Activated naive CD4-positive, alpha-beta T cell treated with anti-CD3 and anti-CD28 coated beads, Interleukin-2, amount 50 U/mL, for 24 hours (primary cell): ENCODE results near the gene RUVBL2.

Experiments
- H3K27ac Mint-ChIP-seq: one replicate; pipeline ENCODE4 v1.8.0; 2021; ENCODE audit warnings: mild to moderate bottlenecking, mixed read lengths
- H3K27me3 Mint-ChIP-seq: one replicate; pipeline ENCODE4 v1.8.0; 2021; ENCODE audit warnings: mixed read lengths
- H3K36me3 Mint-ChIP-seq: one replicate; pipeline ENCODE4 v1.8.0; 2021; ENCODE audit warnings: mixed read lengths
- H3K4me1 Mint-ChIP-seq: one replicate; pipeline ENCODE4 v1.8.0; 2021; ENCODE audit warnings: mixed read lengths
- H3K4me3 Mint-ChIP-seq: one replicate; pipeline ENCODE4 v1.8.0; 2021; ENCODE audit warnings: mild to moderate bottlenecking, mixed read lengths
- H3K9me3 Mint-ChIP-seq: one replicate; pipeline ENCODE4 v1.8.0; 2021; ENCODE audit warnings: mixed read lengths

The RUVBL2 gene

DNA sequence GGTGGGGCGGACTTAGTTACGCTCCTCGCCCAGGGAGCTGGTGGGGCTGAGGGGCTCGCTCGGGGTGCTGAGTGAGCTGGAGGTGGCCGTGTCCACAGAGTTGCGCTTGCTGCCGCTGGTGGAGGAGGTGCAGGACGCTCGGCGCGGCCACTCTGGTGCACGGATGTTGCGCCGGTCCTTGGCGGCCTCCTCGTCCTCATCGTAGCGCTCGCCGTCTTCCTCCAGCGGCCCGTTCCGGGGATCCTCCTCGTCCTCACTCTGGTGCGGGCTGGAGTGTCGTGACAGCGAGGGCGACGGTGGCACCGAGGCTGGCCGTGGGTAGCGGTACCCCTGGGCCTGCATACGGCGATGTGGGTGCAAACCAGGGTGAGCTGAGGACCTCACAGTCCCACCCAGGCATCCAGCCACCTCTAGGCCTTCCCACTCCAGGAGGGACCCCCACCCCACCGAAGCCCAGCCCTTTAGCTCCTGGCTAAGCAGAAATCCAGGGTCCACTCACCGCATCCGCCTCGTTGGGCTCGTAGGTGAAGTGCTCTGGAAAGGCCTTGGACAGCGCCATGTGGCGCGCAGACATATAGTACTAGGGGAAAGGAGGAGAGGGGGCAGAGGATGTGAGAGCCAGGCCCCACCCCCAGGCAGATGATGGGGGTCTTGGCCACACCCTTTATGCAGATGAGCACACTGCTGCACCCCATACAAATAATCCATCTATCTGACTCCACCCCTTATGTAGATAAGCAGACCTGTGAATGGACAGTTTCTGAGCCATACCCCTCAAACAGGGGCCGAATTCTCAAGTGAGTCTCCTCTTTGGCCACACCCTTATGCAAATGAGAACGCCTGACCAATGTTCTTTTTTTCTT, 24.2 kb upstream of the RUVBL2 start:
- Mint-ChIP-seq H3K36me3 (peaks cover 10% of the 10 kb centered on the region), H3K4me1 (peaks cover 31% of the 10 kb centered on the region), H3K27me3 (no peaks in the 10 kb centered on the region), H3K4me3 (no peak overlapping the region), H3K9me3 (no peaks in the 10 kb centered on the region), H3K27ac (peak overlapping the region; percentile 41)

DNA sequence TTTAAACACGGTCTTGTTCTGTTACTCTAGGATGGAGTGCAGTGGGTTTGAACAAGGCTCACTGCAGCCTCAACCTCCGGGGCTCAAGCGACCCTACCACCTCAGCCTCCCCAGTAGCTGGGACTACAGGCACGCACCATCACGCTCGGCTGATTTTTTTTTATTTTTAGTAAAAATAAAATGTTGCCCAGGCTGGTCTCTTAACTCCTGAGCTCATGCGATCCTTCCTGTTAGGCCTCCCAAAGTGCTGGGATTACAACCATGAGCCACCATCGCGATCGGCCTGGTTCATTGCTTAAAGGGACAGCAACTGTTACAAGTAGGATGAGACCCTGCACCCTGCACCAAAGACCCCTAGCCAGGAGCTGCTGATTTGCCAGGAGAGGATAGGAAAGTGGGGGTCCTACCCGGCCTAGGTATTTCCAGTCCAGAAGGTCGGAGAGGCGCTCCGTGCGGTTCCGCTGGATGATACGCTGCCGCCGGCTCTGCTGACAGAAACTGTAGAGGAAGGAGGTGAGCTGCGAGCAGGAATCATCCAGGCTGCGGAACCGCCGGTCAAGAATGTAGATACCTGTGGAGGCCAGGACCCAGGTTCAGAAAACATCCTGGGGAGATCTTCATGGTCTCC, 23.4 kb upstream of the RUVBL2 start:
- Mint-ChIP-seq H3K27ac (no peak overlapping the region), H3K4me3 (no peak overlapping the region), H3K36me3 (peaks cover 10% of the 10 kb centered on the region), H3K9me3 (no peaks in the 10 kb centered on the region), H3K4me1 (peaks cover 24% of the 10 kb centered on the region), H3K27me3 (no peaks in the 10 kb centered on the region)

DNA sequence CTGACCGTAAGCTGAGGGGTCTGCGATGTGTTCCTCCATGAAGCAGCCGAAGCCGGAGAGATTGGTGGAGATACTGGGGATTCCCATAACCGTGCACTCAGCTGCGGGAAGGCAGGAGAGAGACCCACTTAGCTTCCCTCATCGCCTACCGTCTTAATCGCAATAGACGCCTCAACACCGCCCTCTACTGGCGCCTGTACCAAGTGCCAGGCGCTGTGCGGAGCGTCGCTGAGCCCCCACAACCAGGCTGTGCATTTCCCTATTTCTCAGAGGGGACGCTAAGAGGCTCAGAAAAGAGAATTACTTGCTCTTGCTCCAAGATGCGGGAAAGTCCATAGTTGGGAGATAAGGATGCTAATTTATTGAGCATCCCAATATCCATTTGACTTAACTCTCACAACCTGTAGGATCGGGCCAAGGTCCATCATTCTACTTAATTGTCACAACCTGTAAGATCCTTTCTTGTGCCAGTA, 22.7 kb upstream of the RUVBL2 start:
- peak overlapping the region; percentile 41 for H3K27ac Mint-ChIP-seq
- H3K4me3 Mint-ChIP-seq: no peak overlapping the region
- H3K36me3 Mint-ChIP-seq: peaks cover 9% of the 10 kb centered on the region
- no peaks in the 10 kb centered on the region for H3K27me3 Mint-ChIP-seq
- H3K4me1 Mint-ChIP-seq: peaks cover 17% of the 10 kb centered on the region
- H3K9me3 Mint-ChIP-seq: no peaks in the 10 kb centered on the region

DNA sequence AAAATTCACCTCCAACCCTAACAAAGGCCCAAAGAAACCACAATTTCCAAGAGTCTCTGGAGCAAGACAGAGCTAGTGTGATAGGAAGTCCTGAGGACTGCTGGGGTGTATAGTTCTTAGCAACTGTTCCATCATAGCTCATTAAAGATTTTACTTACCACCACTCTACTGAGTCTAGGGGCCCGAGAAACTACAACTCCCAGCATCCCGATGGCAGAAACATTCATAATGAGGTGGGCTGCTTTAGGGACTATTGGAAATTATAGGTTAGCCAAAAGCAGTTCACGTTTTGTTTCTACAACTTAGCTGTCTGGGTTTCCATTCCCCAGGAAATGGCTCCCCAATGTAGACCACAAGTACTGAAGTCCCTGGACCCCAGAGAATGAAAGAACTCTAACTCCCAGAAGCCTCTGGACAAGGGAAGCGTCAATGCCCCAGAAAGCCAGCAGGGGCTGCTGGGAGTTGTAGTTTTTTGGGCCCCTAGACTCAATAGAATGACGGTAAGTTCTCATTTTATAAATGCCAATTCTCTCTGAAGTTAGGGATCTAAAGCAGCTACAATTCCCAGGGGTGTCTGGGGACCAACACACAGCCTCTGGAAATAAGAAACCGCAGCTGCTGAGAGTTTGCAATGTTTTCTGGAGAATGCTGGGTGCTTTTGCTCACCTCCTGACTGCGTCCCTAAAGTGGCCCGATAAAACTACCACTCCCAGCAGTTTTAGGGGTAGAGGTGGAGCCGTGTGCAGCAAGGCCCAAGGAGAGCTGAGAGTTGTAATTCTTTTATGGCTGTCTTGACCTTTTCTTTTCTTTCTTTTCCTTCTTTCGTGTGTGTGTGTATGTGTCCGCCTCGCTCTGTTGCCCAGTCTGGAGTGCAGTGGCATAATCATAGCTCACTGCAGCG, 17.5 kb upstream of the RUVBL2 start:
- peaks cover under 1% of the 10 kb centered on the region for H3K4me1 Mint-ChIP-seq
- peak overlapping the region; percentile 12 for H3K27ac Mint-ChIP-seq
- H3K36me3 Mint-ChIP-seq: peaks cover 12% of the 10 kb centered on the region
- no peak overlapping the region for H3K4me3 Mint-ChIP-seq
- H3K9me3 Mint-ChIP-seq: no peaks in the 10 kb centered on the region
- H3K27me3 Mint-ChIP-seq: no peaks in the 10 kb centered on the region

DNA sequence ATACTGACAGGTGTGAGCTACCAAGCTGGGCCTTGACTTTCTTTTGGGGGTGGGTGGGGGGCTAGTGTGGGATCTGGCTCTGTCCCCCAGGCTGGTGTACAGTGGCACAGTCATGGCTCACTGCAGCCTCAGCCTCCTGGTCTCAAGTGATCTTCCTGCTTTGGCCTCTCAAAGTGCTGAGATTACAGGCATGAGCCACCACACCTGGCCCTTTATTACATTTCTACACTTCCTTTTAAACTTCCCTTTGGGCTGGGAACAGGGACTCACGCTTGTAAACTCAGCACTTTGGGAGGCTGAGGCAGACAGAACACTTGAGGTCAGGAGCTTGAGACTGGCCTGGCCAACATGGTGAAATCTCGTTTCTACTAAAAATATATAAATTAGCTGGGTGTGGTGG, 16.6 kb upstream of the RUVBL2 start:
- Mint-ChIP-seq H3K4me1 (no peaks in the 10 kb centered on the region), H3K4me3 (no peak overlapping the region), H3K27ac (no peak overlapping the region), H3K36me3 (peaks cover 12% of the 10 kb centered on the region), H3K9me3 (no peaks in the 10 kb centered on the region), H3K27me3 (no peaks in the 10 kb centered on the region)

DNA sequence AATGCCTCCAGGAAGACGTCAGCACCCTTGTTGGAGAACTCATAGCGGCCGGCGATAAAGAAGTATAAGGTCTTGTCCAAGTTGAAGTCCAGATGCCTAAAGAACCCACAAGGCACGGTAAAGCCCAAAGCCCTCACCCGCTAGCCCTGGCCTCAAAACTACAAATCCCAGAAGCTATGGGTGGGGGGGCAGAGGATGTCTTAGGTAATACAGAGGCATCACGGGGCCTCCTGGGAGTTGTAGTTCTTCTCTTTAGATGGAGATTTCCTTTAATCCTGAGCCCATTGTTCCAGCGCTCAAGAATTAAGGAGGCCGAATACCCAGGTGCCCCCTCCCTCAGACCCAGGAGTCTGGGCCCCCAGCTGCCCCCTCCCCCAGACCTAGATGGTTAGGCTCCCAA, 11.4 kb upstream of the RUVBL2 start:
- Mint-ChIP-seq H3K4me3 (no peak overlapping the region), H3K27ac (no peak overlapping the region), H3K27me3 (no peaks in the 10 kb centered on the region), H3K9me3 (no peaks in the 10 kb centered on the region), H3K36me3 (peaks cover 12% of the 10 kb centered on the region), H3K4me1 (peaks cover 2% of the 10 kb centered on the region)

DNA sequence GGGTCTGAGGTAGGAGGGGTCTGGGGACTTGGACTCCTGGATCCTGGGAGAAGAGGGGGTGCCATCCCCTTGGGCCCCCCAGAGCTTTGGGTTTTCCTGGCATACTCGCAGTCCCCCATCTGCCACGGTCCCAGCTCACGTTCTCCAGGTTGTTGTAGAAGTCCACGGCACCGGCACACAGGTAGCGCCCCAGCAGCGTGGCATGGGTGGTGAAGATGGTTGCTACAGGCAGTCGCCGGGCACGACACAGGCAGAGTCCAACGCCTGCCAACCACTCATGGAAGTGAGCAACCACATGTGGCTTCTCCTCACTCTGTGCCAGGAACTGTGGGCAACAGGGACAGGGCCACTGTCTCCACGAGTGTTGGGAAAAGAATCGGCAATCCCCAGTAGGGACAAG, 8.0 kb upstream of the RUVBL2 start:
- no peak overlapping the region for H3K27ac Mint-ChIP-seq
- peaks cover 20% of the 10 kb centered on the region for H3K4me1 Mint-ChIP-seq
- H3K36me3 Mint-ChIP-seq: peaks cover 8% of the 10 kb centered on the region
- no peak overlapping the region for H3K4me3 Mint-ChIP-seq
- H3K9me3 Mint-ChIP-seq: no peaks in the 10 kb centered on the region
- no peaks in the 10 kb centered on the region for H3K27me3 Mint-ChIP-seq

DNA sequence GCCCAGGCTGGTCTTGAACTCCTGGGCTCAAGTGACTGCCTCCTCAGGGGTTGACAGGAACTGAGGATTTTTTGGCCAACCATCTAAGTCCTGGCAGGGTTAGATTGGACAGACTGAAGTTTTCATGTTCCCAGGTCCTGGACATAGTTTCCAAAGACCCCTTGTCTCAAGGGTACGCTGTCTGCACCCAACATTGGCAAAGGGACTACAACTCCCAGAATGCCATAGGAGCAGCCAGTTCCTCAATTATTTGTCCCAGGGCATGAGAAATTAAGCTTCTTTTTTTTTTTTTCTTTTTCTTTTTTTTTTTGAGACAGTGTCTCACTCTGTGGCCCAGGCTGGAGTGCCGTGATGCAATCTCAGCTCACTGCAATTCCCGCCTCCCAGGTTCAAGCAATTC, 7.5 kb upstream of the RUVBL2 start:
- peaks cover 25% of the 10 kb centered on the region for H3K4me1 Mint-ChIP-seq
- no peak overlapping the region for H3K27ac Mint-ChIP-seq
- H3K4me3 Mint-ChIP-seq: no peak overlapping the region
- peaks cover 8% of the 10 kb centered on the region for H3K36me3 Mint-ChIP-seq
- H3K9me3 Mint-ChIP-seq: no peaks in the 10 kb centered on the region
- no peaks in the 10 kb centered on the region for H3K27me3 Mint-ChIP-seq

DNA sequence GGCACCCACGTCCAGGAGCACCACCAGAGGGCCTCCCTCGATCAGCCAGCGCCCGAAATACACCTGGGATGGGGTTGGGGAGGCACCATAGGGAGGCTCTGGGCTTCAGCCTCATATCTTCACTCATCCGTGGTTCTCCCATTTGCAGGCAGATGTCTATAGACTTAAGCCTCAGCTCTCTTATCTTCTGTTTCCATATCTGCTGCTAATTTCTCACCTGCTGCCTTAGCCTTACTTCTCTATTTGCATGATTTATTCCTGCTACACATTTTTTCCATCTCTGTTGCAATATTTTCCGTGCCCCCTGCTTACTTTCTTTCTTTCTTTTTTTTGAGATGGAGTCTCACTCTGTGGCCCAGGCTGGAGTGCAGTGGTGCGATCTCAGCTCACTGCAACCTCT, 6.4 kb upstream of the RUVBL2 start:
- Mint-ChIP-seq H3K27ac (peak overlapping the region; percentile 69), H3K27me3 (no peaks in the 10 kb centered on the region), H3K4me3 (no peak overlapping the region), H3K36me3 (peaks cover 5% of the 10 kb centered on the region), H3K9me3 (no peaks in the 10 kb centered on the region), H3K4me1 (peaks cover 31% of the 10 kb centered on the region)

DNA sequence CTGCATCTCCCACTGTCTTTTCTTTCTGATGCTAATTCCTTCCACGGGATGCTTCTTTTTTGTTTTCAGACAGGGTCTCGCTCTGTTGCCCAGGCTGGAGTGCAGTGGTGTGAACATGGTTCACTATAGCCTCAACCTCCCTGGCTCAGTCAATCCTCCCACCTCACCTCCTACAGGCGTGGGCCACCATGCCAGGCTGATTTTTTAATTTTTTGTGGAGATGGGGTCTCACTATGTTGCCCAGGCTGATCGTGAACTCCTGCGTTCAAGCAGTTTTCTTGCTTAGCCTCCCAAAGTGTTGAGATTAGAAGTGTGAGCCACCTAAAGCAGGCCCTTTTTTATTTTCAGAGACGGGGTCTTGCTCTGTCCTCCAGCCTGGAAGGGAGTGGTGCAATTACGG, 5.4 kb upstream of the RUVBL2 start:
- Mint-ChIP-seq H3K27ac (peak overlapping the region; percentile 57), H3K27me3 (no peaks in the 10 kb centered on the region), H3K4me1 (peaks cover 33% of the 10 kb centered on the region), H3K9me3 (no peaks in the 10 kb centered on the region), H3K36me3 (peaks cover 5% of the 10 kb centered on the region), H3K4me3 (no peak overlapping the region)

DNA sequence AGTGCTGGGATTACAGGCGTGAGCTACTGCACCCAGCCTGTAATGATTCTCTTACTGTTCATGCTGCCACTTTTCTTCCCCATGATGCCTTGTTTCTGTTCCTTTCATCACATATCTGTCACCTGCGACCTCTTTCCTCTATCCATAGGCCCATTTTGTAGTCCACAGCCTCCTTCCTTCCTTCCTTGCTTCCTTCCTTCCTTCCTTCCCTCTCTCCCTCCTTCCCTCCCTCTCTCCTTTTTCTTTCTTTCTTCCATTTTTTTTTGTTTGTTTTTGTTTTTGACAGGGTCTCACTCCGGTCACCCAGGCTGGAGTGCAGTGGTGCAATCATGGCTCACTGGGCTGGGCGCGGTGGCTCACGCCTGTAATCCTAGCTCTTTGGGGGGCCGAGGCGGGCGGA, 4.8 kb upstream of the RUVBL2 start:
- H3K27me3 Mint-ChIP-seq: no peaks in the 10 kb centered on the region
- H3K36me3 Mint-ChIP-seq: peaks cover 6% of the 10 kb centered on the region
- H3K9me3 Mint-ChIP-seq: no peaks in the 10 kb centered on the region
- H3K4me1 Mint-ChIP-seq: peaks cover 37% of the 10 kb centered on the region
- no peak overlapping the region for H3K4me3 Mint-ChIP-seq
- no peak overlapping the region for H3K27ac Mint-ChIP-seq

DNA sequence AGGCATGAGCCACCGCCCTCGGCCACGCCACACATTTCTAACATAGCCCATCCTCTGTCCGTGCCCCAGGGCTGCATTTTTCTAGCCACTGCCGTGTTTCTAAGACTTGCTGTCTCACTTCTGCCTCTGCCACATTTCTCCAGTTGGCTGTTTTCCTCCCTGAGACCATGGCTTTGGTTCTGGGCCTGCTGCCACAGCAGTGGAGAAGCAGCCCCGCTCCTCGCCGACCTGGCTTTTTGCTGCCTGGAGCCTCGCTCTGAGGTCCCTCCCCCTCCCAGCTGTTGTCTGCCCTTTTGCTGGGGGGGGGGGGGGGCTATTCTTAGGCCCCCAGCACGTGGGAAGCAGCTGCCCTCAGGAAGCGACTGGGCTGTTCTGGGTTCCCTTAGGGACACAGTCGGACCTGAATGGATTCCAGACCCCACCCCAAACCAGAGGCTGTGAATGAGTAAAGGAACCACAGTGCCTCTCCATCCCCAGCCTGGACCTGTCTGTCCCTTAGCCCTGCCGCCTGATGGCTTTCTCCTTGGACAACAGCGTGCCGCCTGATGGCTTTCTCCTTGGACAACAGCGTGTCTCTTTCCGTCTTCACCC, 3.9 kb upstream of the RUVBL2 start:
- Mint-ChIP-seq H3K4me3 (no peak overlapping the region), H3K27me3 (no peaks in the 10 kb centered on the region), H3K36me3 (peaks cover 6% of the 10 kb centered on the region), H3K9me3 (no peaks in the 10 kb centered on the region), H3K4me1 (peaks cover 44% of the 10 kb centered on the region), H3K27ac (no peak overlapping the region)

DNA sequence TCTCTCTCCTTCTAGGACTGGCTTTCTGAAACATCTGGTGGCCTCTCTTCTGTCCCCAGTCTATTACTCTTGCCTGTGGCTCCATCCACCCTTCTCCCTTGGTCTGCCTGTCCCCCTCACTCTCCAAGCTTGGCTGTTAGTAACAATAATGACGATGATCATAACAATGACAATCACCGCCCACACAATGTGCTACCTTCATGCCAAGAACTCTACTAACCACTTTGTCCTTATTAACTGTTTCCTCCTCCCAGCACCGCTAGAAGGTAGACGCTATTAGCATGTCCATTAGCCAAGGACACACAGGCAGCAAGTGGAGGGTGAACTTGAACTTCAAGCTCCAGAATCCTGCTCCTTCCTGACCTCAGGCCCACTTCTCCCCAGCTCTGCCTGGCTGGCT, 3.3 kb upstream of the RUVBL2 start:
- no peak overlapping the region for H3K4me3 Mint-ChIP-seq
- H3K4me1 Mint-ChIP-seq: peaks cover 50% of the 10 kb centered on the region
- H3K27ac Mint-ChIP-seq: peak overlapping the region; percentile 60
- H3K9me3 Mint-ChIP-seq: no peaks in the 10 kb centered on the region
- H3K27me3 Mint-ChIP-seq: no peaks in the 10 kb centered on the region
- peaks cover 10% of the 10 kb centered on the region for H3K36me3 Mint-ChIP-seq

DNA sequence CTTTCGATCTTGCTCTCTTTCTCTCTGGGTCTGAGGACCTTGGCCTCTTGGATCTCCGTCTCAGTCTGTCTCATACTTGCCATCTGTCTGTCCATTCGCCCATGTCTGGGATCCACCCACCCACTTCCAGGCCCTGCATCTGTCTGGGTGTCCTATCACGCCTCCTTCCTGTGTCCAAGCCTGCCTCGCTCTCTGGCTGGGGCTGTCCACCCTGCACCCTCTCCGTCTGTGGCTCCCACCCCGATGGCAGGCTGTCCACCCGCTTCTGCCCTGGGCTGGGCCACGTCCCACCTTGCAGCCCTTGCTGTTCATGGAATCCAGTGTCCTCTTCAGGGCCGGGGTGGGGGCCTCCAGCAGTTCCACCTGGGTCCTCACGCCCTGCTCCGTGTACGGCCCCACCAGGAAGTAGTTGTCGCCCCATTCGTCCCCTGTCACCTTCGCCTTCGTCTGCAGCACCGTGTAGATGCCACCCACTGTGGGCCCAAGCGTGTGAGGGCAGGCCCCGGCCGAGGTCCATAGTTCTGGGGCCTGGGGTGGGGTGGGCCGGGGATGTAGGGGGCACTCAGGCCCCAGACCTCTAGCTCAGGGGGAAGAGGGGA, 2.6 kb upstream of the RUVBL2 start:
- peaks cover 50% of the 10 kb centered on the region for H3K4me1 Mint-ChIP-seq
- H3K9me3 Mint-ChIP-seq: no peaks in the 10 kb centered on the region
- H3K4me3 Mint-ChIP-seq: no peak overlapping the region
- peaks cover 10% of the 10 kb centered on the region for H3K36me3 Mint-ChIP-seq
- H3K27ac Mint-ChIP-seq: peak overlapping the region; percentile 65
- H3K27me3 Mint-ChIP-seq: no peaks in the 10 kb centered on the region
